Ecto neural progenitor cell (in vitro differentiated cells): Measurements from ENCODE around the gene GMEB1.
"Not testable (repeated sequence)": the region's sequence is repeated elsewhere in the genome, so short reads cannot be mapped to it uniquely, and the experiment has no call there.

Experiments used
- DNase-seq: peaks from one replicate; pipeline ENCODE4 v3.0.0-alpha.2; 2018; ENCODE audit warnings: low spot score

Gene GMEB1

DNA sequence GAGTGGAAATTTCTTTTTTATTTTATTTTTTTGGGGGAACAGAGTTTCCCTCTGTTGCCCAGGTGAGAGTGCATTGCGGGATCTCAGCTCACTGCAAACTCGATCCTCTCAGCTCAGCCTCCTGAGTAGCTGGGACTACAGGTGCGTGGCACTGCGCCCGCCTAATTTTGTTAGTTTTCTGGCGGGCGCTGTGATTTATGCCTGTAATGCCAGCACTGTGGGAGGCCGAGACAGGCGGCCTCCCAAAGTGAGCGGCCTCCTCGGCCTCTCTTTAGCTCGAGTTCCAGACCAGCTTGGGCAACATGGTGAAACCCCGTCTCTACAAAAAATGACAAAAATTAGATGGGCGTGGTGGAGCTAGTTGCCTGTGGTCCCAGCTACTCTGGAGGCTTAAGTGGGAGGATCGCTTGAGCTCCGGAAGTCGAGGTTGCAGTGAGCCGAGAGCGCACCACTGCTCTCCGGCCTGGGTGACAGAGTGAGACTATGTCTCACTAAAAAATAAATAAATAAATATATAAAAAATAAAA lies 2.7 kb downstream of the GMEB1 start:
- no peak for DNase-seq

DNA sequence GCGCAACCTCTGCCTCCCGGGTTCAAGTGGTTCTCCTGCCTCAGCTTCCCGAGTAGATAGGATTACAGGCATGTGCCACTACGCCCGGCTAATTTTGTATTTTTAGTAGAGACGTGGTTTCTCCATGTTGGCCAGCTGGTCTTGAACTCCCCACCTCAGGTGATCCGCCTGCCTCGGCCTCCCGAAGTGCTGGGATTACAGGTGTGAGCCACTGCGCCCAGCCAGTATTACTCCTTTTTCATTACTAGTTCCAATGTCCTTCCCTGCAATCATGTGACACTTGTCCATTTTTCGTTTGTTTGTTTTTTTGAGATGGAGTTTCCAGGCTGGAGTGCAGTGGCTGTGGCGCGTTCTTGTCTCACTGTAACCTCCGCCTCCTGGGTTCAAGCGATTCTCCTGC lies 4.4 kb downstream of the GMEB1 start:
- DNase-seq, result not testable (repeated sequence)

DNA sequence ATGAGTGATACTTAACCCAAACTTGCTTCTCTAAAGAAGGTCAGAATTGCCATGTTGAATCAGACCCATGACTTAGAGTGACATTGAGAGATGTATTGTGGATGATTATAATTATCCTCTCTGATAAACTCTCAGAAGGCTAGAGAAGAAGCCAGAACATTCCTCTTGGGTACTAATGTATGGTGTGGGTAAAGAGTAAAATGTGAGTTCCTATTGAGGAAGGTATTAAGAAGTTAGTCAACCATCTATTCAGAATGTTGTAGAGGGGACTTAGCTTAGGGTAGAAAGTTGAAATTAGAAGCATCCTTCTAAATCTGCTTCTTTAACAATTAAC lies 7.3 kb downstream of the GMEB1 start:
- DNase-seq, result no peak

DNA sequence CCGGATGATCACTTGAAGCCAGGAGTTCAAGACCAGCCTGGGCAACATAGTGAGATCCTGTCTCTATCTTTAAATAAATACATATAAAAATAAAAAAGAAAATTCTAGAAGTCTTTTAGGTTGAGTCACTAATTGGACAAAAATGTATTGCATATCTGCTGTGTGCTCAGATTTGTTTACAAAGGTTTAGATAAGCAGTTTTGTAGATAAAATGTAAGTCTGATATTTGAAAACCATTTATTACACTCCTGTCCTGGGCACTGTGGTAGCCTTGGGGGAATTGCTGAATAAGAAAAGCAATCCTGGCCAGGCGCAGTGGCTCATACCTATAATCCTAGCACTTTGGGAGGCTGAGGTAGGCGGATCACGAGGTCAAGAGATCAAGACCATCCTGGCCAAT lies 11.6 kb downstream of the GMEB1 start:
- no peak for DNase-seq

DNA sequence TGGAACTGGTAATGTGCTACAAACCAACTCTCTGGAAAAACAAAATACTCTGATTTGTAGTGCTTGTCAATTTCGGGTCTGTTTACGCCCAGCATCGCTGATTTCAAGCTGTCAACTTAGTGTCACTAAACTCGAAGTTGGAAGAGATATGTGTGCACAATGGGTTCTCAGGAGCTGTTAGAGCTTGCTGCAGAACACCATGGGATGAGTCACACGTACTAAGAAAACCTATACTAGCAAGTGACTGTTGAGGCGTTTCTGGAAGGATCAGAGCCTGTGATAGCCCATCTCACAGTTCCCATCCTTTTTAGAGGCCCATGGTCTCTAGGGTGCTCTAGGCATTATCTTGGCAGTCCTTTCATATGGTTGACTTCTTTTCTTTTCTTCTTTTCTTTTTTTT lies 14.3 kb downstream of the GMEB1 start:
- DNase-seq, result no peak

DNA sequence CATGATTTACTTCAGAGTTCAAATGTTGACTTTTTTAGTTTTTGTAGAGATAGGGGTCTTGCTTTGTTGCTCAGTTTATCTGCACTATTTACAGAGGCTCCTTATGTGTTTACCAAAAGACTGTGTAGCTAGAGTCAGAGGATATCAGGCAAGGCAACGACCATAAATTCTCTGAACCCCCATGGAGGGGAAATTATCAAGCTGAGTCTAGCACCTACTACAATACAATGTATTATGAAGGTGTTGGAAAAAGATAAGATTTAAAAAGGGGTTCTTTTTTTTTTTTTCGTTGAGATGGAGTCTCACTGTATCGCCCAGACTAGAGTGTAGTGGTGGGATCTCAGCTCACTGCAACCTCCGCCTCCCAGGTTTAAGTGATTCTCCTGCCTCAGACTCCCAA lies 16.4 kb downstream of the GMEB1 start:
- no peak for DNase-seq

DNA sequence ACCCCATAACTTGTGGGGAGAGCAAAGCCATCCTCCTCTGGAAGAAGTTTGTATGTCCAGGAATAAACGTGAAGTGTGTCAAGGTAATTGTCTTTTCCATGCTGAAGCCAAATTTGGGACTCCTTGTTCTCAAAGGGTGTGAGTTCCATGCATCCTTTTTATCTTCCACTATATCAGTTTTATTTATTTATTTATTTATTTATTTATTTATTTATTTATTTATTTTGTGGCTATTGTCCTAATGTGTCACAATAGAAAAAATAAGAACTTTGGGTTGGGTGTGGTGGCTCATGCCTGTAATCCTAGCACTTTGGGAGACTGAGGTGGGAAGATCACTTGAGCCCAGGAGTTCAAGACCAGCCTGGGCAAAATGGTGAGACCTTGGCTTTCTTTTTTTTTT lies 23.0 kb downstream of the GMEB1 start:
- not testable (repeated sequence) for DNase-seq

DNA sequence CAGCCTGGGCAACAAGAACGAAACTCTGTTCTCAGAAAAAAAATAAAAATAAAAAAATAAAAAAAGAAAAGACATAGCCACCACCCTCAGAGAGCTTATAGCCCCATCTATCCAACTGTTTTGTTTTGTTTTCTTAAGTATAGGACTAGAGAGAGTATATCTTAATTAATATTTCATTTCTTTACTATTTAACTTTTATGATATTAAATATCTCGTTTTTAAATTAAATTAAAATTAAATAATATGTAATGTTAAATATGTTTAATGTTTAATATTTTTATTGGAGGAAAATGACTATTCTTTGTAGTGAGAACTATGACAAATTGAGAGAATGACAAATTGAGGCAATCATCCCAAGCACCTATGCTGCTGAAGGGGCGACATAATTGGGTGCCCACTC lies 35.0 kb downstream of the GMEB1 start:
- DNase-seq, result no peak

DNA sequence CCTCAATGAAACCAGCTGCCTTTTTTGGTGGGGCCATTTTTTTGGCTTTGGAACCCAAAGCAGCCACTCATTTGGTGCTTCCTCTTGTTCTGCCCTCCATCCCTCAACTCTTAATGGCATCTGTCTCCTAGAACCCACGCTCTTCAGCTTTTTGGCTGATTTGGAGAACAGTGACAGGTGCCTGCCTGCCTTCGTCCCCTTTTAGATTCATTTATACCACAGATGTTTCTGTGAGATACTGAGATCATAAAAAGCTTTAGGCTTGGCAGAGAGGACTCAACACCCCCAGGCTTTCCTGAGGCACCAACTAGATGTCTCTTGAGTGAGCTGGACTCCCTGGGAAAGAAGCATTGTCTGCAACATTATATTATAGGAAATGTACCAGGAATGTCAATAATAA lies 47.8 kb downstream of the GMEB1 start:
- DNase-seq, result no peak

DNA sequence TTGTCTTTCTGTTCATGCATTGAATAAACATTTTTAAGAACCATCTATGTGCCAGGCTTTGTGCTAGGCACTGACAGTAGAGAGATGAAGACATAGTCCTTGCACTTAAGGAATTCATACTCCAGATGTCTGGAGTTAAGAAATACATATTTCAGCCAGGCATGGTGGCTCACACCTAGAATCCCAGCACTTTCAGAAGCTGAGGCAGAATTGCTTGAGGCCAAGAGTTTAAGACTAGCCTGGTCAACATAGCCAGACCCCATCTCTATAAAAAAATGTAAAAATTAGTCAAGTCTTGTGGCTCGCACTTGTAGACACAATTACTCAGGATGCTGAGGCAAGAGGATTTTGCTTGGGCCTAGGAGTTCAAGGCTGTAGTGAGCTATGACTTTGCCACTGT lies 49.6 kb downstream of the GMEB1 start:
- no peak for DNase-seq

DNA sequence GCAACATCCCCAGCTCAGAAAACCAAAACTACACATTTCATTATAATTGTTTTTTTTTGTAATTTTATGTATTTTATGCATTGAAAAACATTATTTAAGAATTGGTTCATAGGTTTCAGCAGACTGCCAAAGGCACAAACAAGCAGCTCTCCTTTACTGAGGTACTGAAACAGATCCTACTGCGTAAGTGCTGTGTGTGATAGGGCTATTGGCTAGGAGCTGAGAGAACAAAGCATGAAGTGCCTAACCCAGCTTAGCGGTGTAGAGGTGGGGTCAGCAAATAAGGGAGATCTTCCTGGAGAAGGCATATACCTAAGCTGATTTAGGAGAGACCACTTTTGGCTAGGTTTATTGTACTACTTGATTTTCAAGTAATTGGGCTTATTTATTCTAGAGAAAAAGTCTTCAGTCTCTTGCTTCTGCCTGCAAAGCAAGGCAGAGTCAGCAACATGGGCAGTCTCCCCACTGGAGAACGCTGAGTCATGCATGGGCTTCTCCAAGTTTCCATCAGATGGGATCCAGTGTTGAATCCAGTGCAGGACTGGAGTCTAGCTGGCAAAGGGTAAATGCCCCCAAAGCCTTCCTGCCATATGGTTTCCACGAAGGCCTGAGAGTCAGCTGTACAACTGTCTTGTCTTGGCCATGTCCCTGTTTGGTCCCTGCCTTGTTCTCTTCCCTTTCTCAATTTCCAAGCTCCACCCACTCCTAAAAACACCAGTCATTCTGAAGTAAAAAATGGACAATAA lies 50.2 kb downstream of the GMEB1 start:
- no peak for DNase-seq

DNA sequence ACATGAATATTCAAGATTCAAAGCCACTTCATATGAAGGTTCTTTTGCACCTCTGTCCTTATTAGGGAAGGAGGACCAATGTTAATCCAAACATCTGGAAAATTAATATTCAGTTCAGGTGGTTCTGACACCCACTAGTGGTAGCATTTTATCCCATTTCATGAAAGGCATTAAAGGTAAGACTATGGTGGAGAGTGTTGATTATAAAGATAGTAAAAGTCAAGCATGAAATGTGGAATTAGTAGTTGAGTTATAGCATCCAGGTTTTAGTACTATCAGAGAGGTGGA lies 50.7 kb downstream of the GMEB1 start:
- DNase-seq, result no peak

DNA sequence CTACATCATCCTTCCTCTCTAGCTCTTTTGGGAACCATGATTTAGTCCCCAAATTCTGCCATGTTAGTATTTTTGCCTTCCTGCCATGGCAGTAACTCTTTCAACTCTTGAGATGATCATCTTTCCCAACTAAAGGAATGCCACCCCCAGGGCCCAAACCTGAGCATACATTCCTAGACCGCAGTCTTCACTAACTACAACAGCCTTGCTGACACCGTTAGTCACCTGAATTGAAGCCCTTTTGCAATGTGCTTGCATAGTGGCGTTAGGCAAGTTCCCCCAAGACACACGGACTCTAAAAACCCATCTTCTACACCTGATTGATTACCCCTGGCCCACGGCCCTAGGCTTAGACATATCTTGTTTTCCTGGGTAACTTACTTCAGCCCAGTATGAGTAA lies 51.8 kb downstream of the GMEB1 start:
- no peak for DNase-seq

DNA sequence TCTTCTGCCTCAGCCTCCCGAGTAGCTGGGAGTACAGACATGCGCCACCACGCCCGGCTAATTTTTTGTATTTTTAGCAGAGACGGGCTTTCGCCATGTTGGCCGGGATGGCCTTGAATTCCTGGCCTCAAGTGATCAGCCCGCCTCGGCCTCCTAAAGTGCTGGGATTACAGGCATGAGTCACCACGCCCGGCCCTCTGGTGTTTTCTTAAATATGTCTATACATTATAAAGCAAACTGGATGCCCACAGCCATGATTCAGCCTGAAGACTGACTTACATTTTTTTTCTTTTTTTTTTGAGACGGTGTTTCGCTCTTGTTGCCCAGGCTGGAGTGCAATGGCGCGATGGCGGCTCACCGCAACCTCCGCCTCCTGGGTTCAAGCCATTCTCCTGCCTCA lies 53.3 kb downstream of the GMEB1 start:
- not testable (repeated sequence) for DNase-seq

DNA sequence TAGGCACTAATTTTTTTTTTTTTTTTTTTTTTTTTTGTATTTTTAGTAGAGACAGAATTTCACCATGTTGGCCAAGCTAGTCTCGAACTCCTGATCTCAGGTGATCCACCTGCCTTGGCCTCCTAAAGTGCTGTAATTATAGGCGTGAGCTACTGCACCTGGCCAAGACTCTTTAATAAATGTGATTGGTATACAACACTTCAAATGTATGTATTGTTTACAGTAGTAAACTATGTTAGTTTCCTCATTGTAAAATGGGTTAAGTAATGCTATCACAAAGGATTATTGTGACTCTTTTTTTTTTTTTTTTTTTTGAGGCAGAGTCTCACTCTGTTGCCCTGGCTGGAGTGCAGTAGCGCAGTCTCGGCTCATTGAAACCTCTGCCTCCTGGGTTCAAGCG lies 56.8 kb downstream of the GMEB1 start:
- not testable (repeated sequence) for DNase-seq

DNA sequence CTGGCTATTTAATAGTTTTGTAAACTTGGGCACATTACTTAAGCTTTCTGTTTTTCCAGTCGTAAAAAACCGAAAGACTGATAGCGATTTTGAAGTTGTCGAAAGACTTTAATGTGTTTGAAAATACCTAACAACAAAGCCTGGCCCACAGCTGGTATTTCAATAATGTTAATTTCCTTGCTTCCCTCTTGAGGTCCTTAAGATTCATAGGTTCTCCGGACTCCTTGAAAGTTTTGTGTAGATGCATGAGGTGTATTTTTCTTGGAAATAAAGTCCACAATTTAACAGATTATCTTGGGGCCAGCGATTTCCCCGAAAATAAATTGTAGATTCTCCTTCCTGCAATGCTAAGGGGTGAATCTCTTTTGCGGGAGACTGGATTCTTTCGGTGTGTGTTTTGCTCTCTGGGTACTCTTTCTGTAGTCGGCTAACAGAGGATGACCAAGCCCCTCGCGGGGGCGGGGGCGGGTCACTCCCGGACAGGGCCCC lies 67.4 kb downstream of the GMEB1 start:
- no peak for DNase-seq

DNA sequence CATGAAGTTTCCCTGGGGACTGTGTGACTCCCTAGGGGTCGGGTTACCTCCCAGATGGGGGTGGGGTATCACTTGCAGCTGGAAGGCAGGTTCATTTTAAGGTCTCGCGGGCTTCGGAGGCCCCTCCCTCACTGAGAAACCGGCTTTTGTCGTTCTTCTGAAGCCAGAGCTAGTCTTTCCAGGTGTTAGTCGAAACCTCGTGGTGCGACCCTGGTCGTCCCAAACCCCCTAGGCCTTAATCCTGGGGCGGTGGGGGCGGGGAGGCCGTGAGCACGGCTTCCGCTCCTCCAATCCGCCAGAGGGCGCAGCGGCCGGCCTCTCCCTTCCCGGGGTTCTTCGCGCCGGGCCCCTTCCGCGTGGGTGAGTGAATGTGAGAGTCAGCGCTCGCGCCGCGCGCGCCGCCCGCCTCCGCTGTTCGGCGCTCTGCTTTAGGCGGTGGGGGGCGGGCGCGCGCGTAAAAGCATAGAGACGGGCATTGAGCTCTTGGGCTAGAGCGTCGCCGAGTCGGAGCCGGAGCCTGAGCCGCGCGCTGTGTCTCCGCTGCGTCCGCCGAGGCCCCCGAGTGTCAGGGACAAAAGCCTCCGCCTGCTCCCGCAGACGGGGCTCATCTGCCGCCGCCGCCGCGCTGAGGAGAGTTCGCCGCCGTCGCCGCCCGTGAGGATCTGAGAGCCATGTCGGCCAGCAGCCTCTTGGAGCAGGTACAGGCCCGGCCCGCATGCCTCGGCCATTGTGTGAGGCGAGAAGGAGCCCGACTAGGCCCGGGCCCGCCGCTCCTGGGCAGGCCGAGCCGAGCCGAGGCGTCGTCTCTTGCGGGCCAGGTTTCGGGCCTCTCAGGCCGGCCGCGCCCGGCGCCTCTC lies 68.1 kb downstream of the GMEB1 start, which contains the start of gene YTHDF2:
Gene YTHDF2 (plus strand): TSS at position 491 of the 857 bp plus-strand sequence. CDS start 181 bp downstream, at position 672.
- DNase-seq, result peak; percentile 99

DNA sequence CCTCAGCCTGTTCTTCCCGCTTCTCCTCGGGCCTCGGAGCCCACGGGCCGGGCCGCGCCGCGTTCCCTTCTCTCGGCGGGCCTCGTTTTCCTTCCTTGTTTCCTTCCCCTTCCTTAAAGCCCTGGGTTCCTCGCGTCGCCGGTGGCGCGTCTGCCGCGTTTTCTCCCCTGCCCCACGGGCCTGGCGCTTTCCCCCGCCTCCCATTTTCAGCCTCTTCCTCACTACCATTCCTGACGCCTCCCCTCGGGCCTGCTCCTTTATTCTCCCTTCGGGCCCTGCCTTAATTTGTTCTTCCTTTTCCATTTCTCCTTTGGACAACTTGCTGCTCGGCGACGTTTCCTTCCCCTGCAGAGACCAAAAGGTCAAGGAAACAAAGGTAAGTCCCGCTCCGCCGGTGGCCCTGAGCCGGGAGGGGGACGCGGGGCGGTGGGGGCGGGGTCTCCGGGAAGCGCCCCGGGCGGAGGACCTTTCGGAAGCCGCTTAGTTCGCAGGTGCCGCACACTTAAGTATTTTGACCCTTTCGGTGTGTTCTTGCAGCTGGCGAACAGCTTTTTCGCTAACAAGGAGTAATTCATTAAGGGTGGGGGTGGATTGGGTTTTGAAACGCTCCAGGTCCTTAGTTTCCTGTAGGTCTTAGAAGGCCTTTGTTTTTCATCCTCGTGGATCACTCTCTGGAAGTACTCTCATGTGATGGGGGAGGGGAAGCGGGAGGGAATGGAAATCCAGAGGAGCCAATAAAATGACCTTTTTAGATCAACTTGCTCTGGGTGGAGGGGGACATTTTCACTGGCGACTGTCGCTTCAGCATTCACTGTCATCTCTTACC lies 68.9 kb downstream of the GMEB1 start:
- peak; percentile 85 for DNase-seq

DNA sequence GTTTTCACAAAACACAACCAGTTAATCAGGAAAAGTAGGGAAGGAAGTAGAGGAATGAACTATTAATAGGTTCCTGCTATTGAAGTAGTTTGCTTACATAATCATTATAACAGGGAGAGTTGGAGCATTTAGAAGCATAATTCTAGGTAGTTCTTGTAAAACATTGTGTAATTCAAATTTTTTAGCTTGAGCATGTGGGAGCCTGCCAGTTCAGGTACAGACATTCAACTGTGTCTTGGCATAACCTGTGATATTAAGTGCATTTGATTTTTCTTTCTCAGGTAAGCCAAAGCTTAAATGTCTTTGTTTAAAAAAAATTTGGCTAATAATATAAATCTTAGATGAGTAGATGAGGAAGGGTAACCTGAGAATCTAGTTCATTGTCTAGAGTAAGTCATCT lies 71.5 kb downstream of the GMEB1 start:
- DNase-seq, result no peak

DNA sequence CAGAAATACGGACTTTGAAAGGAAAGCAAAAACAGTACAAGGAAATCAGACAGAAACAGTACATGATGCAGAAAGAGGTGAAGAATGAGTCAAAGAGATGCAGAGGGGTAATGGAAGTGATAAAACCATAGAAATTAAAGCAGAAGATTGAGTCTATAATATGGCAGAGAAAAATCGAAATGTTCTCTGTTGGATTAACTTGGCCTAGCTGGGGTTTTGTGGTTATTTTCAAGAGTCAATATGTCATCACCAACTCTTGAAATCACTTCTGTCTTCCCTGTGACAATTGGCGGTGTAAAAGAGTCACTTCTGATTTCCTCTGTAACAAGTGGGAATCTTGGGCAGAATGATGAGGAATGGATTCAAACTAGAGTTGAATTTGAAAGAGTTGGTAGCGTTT lies 75.6 kb downstream of the GMEB1 start:
- no peak for DNase-seq

DNA sequence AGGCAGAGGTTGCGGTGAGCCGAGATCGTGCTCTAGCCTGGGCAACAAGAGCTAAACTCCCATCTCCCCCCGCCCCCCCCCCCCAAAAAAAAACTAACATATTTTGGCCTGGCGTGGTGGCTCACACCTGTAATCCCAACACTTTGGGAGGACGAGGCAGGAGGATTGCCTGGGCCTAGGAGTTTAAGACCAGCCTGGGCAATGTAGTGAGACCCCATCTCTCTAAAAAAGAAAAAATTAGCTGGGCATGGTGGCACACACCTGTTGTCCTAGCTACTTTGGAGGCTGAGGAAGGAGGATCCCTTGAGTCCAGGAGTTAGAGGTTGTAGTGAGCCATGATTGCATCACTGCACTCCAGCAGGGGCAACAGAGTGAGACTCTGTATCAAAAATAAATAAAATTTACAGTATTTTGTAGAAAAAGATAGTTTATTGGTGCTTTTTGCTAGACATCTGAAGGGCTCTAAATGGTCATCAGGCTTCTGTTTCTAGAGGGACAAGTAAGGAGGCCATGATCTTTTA lies 77.1 kb downstream of the GMEB1 start:
- no peak for DNase-seq

DNA sequence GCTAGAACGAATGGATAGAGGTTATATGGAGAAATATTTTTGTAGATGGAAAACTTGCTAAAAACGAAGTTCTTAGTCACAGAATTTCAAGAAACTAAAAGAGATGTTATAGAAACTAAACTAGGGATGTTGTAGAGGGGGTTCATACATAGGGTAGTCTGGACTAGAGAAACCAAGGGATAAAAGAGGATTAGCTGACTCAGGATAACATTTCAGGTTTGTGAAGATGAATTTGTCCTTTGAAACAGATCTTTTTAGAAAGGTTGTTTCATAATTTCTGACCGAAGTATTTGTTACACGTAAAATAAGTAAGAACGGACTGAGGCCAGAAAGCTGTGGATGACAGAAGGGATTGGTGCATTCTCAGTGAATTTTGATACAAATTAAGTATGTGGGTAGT lies 81.7 kb downstream of the GMEB1 start:
- no peak for DNase-seq
